HEK293 (cell line): ENCODE results near the gene CCDC9B.

Source experiments
- ATF2 ChIP-seq: fragments of 450-650 bp; formaldehyde crosslinking; IDR thresholded peaks from 2 replicates; pipeline ENCODE4 v1.5.1; 2016; ENCODE audit warnings: missing biosample characterization, missing genetic modification characterization, low read depth
- FEZF1 ChIP-seq: fragments of 450-650 bp; formaldehyde crosslinking; IDR thresholded peaks from 2 replicates; pipeline ENCODE4 v1.5.1; 2016; ENCODE audit warnings: missing biosample characterization, missing genetic modification characterization
- GLIS1 ChIP-seq: fragments of 450-650 bp; formaldehyde crosslinking; IDR thresholded peaks from 2 replicates; pipeline ENCODE4 v1.5.1; 2016; ENCODE audit warnings: missing biosample characterization, missing genetic modification characterization
- HOXA7 ChIP-seq: sonication (generic); formaldehyde crosslinking; IDR thresholded peaks from 2 replicates; pipeline ENCODE4 v1.8.1; 2022; ENCODE audit warnings: missing genetic modification reagents, borderline replicate concordance
- HOXD13 ChIP-seq: sonication (generic); formaldehyde crosslinking; IDR thresholded peaks from 2 replicates; pipeline ENCODE4 v1.8.0; 2022; ENCODE audit warnings: missing genetic modification reagents, borderline replicate concordance
- INSM2 ChIP-seq: fragments of 450-650 bp; formaldehyde crosslinking; IDR thresholded peaks from 2 replicates; pipeline ENCODE4 v1.5.1; 2016; ENCODE audit warnings: missing biosample characterization, missing genetic modification characterization
- OVOL3 ChIP-seq: fragments of 450-650 bp; formaldehyde crosslinking; IDR thresholded peaks from 2 replicates; pipeline ENCODE4 v1.5.1; 2016; ENCODE audit warnings: missing biosample characterization, missing genetic modification characterization
- SALL2 ChIP-seq: fragments of 450-650 bp; formaldehyde crosslinking; IDR thresholded peaks from 2 replicates; pipeline ENCODE4 v1.5.0; 2017; ENCODE audit warnings: missing biosample characterization, mild to moderate bottlenecking, missing genetic modification characterization, borderline replicate concordance
- ZBTB44 ChIP-seq: fragments of 450-650 bp; IDR thresholded peaks from 2 replicates; pipeline ENCODE4 v1.5.1; 2018; ENCODE audit warnings: missing biosample characterization, mild to moderate bottlenecking, missing genetic modification characterization
- ZBTB7A ChIP-seq: fragments of 450-650 bp; formaldehyde crosslinking; IDR thresholded peaks from 2 replicates; pipeline ENCODE4 v1.5.1; 2016; ENCODE audit warnings: low read depth, missing biosample characterization, missing genetic modification characterization
- ZFHX2 ChIP-seq: fragments of 450-650 bp; formaldehyde crosslinking; conservative IDR thresholded peaks from 2 replicates; pipeline ENCODE4 v1.5.1; 2016; ENCODE audit warnings: missing biosample characterization, missing genetic modification characterization
- ZFP37 ChIP-seq: fragments of 450-650 bp; formaldehyde crosslinking; IDR thresholded peaks from 2 replicates; pipeline ENCODE4 v1.5.1; 2016; ENCODE audit warnings: missing biosample characterization, missing genetic modification characterization
- ZFP41 ChIP-seq: fragments of 450-650 bp; formaldehyde crosslinking; IDR thresholded peaks from 2 replicates; pipeline ENCODE4 v1.5.1; 2016; ENCODE audit warnings: missing biosample characterization, missing genetic modification characterization, borderline replicate concordance
- ZNF146 ChIP-seq: fragments of 450-650 bp; formaldehyde crosslinking; IDR thresholded peaks from 2 replicates; pipeline ENCODE4 v1.5.1; 2016; ENCODE audit warnings: missing biosample characterization, missing genetic modification characterization
- ZNF169 ChIP-seq: fragments of 450-650 bp; formaldehyde crosslinking; IDR thresholded peaks from 2 replicates; pipeline ENCODE4 v1.5.1; 2016; ENCODE audit warnings: missing biosample characterization, missing genetic modification characterization
- ZNF214 ChIP-seq: fragments of 450-650 bp; formaldehyde crosslinking; IDR thresholded peaks from 2 replicates; pipeline ENCODE4 v1.5.1; 2017; ENCODE audit warnings: missing biosample characterization, mild to moderate bottlenecking, missing genetic modification characterization, borderline replicate concordance
- ZNF221 ChIP-seq: fragments of 450-650 bp; formaldehyde crosslinking; IDR thresholded peaks from 2 replicates; pipeline ENCODE4 v1.5.1; 2017; ENCODE audit warnings: missing biosample characterization, missing genetic modification characterization, borderline replicate concordance
- ZNF239 ChIP-seq: fragments of 450-650 bp; formaldehyde crosslinking; IDR thresholded peaks from 2 replicates; pipeline ENCODE4 v1.5.1; 2016; ENCODE audit warnings: missing biosample characterization, missing genetic modification characterization
- ZNF292 ChIP-seq: fragments of 450-650 bp; formaldehyde crosslinking; IDR thresholded peaks from 2 replicates; pipeline ENCODE4 v1.5.1; 2016; ENCODE audit warnings: low read depth, missing biosample characterization, missing genetic modification characterization, borderline replicate concordance
- ZNF324 ChIP-seq: fragments of 450-650 bp; formaldehyde crosslinking; IDR thresholded peaks from 2 replicates; pipeline ENCODE4 v1.5.1; 2016; ENCODE audit warnings: missing biosample characterization, missing genetic modification characterization
- ZNF335 ChIP-seq: fragments of 450-650 bp; formaldehyde crosslinking; conservative IDR thresholded peaks from 2 replicates; pipeline ENCODE4 v1.5.1; 2016; ENCODE audit warnings: missing biosample characterization, missing genetic modification characterization
- ZNF394 ChIP-seq: fragments of 450-650 bp; formaldehyde crosslinking; IDR thresholded peaks from 2 replicates; pipeline ENCODE4 v1.5.1; 2016; ENCODE audit warnings: missing biosample characterization, missing genetic modification characterization, mild to moderate bottlenecking, moderate library complexity, borderline replicate concordance
- ZNF561 ChIP-seq: fragments of 450-650 bp; IDR thresholded peaks from 2 replicates; pipeline ENCODE4 v1.5.1; 2018; ENCODE audit warnings: missing biosample characterization, missing genetic modification characterization, borderline replicate concordance
- ZNF624 ChIP-seq: fragments of 450-650 bp; formaldehyde crosslinking; IDR thresholded peaks from 2 replicates; pipeline ENCODE4 v1.5.1; 2017; ENCODE audit warnings: missing biosample characterization, missing genetic modification characterization
- ZNF664 ChIP-seq: fragments of 450-650 bp; formaldehyde crosslinking; IDR thresholded peaks from 2 replicates; pipeline ENCODE4 v1.5.1; 2016; ENCODE audit warnings: missing biosample characterization, missing genetic modification characterization
- ZNF843 ChIP-seq: fragments of 450-650 bp; formaldehyde crosslinking; IDR thresholded peaks from 2 replicates; pipeline ENCODE4 v1.5.1; 2016; ENCODE audit warnings: missing biosample characterization, missing genetic modification characterization
- TF ChIP-seq, protein P1 (sequence below): fragments of 450-650 bp; formaldehyde crosslinking; IDR thresholded peaks from 2 replicates; pipeline ENCODE4 v1.5.0; 2017; ENCODE audit warnings: missing biosample characterization, missing genetic modification characterization, borderline replicate concordance
- TF ChIP-seq, protein P2 (sequence below): fragments of 450-650 bp; formaldehyde crosslinking; IDR thresholded peaks from 2 replicates; pipeline ENCODE4 v1.5.1; 2016; ENCODE audit warnings: missing biosample characterization, missing genetic modification characterization, low read depth
- TF ChIP-seq, protein P3 (sequence below): fragments of 450-650 bp; formaldehyde crosslinking; IDR thresholded peaks from 2 replicates; pipeline ENCODE4 v1.5.1; 2016; ENCODE audit warnings: missing biosample characterization, missing genetic modification characterization

The CCDC9B gene

DNA sequence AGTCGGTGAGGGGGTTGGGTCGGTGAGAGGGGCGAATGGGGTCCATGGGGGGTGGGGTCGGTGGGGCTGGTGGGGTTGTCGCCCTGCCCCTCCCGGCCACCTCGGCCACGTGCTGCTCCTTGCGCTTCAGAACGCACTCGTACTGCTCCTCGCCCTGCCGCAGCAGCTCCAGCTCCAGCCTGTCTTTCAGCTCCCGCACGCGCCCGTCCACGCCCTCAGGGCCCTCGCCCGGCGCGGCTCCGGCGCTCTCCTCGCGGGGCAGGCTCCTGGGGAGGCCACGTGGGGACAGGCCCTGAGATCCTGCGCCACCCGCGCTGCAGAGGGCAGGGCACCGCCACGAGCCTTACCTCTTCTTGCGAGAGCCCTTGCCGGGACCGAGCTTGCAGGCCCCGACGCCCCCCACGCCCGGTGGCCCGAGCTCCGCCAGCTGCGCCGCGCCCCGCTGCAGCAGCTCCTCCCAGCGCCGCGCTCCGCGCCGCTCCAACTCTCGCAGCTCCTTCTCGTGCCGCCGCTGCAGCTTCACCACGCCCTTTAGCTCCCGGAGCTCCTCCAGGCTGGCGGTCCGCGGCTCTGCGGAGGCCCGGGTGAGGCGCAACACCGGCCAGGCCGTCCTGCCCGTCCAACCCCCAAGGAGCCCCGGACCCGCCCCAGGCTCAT lies 49.7 kb downstream of the CCDC9B start (continued):
- TF ChIP-seq ZNF292 (tag by site-specific recombination) (no peak), SALL2 (no peak), ZBTB44 (tag by site-specific recombination) (no peak), FEZF1 (tag by site-specific recombination) (no peak), HOXD13 (CRISPR knock-in tag) (no peak), ZNF624 (tag by site-specific recombination) (no peak), ZNF169 (tag by site-specific recombination) (no peak), ZBTB7A (tag by site-specific recombination) (no peak), ZNF146 (tag by site-specific recombination) (no peak), INSM2 (tag by site-specific recombination) (no peak), GLIS1 (peak; percentile 31; the same call in 1 of the 2 replicates), ZNF214 (no peak), ZNF394 (0 out of 2 replicates have a peak, but pooled peaks have one; percentile 36), ZNF664 (tag by site-specific recombination) (no peak), ZNF335 (peak; percentile 60), ZNF221 (tag by site-specific recombination) (no peak), ZNF843 (no peak), ZNF239 (tag by site-specific recombination) (no peak), ATF2 (tag by site-specific recombination) (no peak), HOXA7 (CRISPR knock-in tag) (no peak), ZNF561 (tag by site-specific recombination) (no peak), ZNF324 (tag by site-specific recombination) (no peak), ZFP37 (tag by site-specific recombination) (no peak), ZFP41 (tag by site-specific recombination) (no peak), OVOL3 (tag by site-specific recombination) (no peak), ZFHX2 (tag by site-specific recombination) (no peak)
- TF ChIP-seq, protein P1, sequence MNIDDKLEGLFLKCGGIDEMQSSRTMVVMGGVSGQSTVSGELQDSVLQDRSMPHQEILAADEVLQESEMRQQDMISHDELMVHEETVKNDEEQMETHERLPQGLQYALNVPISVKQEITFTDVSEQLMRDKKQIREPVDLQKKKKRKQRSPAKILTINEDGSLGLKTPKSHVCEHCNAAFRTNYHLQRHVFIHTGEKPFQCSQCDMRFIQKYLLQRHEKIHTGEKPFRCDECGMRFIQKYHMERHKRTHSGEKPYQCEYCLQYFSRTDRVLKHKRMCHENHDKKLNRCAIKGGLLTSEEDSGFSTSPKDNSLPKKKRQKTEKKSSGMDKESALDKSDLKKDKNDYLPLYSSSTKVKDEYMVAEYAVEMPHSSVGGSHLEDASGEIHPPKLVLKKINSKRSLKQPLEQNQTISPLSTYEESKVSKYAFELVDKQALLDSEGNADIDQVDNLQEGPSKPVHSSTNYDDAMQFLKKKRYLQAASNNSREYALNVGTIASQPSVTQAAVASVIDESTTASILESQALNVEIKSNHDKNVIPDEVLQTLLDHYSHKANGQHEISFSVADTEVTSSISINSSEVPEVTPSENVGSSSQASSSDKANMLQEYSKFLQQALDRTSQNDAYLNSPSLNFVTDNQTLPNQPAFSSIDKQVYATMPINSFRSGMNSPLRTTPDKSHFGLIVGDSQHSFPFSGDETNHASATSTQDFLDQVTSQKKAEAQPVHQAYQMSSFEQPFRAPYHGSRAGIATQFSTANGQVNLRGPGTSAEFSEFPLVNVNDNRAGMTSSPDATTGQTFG (tag by site-specific recombination), result no peak
- TF ChIP-seq, protein P2, sequence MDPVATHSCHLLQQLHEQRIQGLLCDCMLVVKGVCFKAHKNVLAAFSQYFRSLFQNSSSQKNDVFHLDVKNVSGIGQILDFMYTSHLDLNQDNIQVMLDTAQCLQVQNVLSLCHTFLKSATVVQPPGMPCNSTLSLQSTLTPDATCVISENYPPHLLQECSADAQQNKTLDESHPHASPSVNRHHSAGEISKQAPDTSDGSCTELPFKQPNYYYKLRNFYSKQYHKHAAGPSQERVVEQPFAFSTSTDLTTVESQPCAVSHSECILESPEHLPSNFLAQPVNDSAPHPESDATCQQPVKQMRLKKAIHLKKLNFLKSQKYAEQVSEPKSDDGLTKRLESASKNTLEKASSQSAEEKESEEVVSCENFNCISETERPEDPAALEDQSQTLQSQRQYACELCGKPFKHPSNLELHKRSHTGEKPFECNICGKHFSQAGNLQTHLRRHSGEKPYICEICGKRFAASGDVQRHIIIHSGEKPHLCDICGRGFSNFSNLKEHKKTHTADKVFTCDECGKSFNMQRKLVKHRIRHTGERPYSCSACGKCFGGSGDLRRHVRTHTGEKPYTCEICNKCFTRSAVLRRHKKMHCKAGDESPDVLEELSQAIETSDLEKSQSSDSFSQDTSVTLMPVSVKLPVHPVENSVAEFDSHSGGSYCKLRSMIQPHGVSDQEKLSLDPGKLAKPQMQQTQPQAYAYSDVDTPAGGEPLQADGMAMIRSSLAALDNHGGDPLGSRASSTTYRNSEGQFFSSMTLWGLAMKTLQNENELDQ (tag by site-specific recombination), result no peak
- TF ChIP-seq, protein P3, sequence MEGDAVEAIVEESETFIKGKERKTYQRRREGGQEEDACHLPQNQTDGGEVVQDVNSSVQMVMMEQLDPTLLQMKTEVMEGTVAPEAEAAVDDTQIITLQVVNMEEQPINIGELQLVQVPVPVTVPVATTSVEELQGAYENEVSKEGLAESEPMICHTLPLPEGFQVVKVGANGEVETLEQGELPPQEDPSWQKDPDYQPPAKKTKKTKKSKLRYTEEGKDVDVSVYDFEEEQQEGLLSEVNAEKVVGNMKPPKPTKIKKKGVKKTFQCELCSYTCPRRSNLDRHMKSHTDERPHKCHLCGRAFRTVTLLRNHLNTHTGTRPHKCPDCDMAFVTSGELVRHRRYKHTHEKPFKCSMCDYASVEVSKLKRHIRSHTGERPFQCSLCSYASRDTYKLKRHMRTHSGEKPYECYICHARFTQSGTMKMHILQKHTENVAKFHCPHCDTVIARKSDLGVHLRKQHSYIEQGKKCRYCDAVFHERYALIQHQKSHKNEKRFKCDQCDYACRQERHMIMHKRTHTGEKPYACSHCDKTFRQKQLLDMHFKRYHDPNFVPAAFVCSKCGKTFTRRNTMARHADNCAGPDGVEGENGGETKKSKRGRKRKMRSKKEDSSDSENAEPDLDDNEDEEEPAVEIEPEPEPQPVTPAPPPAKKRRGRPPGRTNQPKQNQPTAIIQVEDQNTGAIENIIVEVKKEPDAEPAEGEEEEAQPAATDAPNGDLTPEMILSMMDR (tag by site-specific recombination), result no peak
